Astrocyte of the spinal cord (primary cell): Measurements from ENCODE around the gene FAM149A.
A peak's percentile ranks its signal among the peaks of the same experiment; 100 is the strongest.

ENCODE experiments used
- DNase-seq: peaks from one replicate; pipeline ENCODE4 v3.0.0; 2011; ENCODE audit warnings: low read depth, low spot score
- H3K4me3 ChIP-seq: 2 replicates; pipeline ENCODE4 v1.5.1; 2011; ENCODE audit warnings: low read depth, mild to moderate bottlenecking, low read length, moderate library complexity
- CTCF ChIP-seq: IDR thresholded peaks from 2 replicates; pipeline ENCODE4 v1.5.1; 2012; ENCODE audit warnings: low read depth, mild to moderate bottlenecking, low read length, inconsistent platforms
- in situ Hi-C: cut with HindIII; loops from 2 replicates; pipeline ENCODE4 v1.10.0; 2017; ENCODE audit warnings: low sequenced_read_pairs

FAM149A gene

GRCh38 chr4:186193851-186194250 lies 89.3 kb downstream of the FAM149A start:
- in situ Hi-C loops = no loop called here
- TF ChIP-seq CTCF = no peak
- no peak overlapping the region for H3K4me3 ChIP-seq

GRCh38 chr4:186196063-186196462 lies 91.6 kb downstream of the FAM149A start:
- in situ Hi-C loops = no loop called here
- H3K4me3 ChIP-seq = no peak overlapping the region
- TF ChIP-seq CTCF = no peak
- no peak for DNase-seq

More at GRCh38 chr4:186193851-186194250, 89.3 kb downstream of the FAM149A start:
- no peak for DNase-seq

GRCh38 chr4:186200516-186200915 lies 96.0 kb downstream of the FAM149A start:
- no peak for TF ChIP-seq CTCF
- no peak for DNase-seq
- H3K4me3 ChIP-seq = no peak overlapping the region
- in situ Hi-C loops = no loop called here

- in situ Hi-C loops = no loop called here
- TF ChIP-seq CTCF = no peak
- no peak overlapping the region for H3K4me3 ChIP-seq
- DNase-seq = no peak
Observed at GRCh38 chr4:186201010-186201409, 96.5 kb downstream of the FAM149A start.

GRCh38 chr4:186201535-186202230 lies 97.2 kb downstream of the FAM149A start:
- TF ChIP-seq CTCF = peak; percentile 55
- H3K4me3 ChIP-seq = no peak overlapping the region
- in situ Hi-C loops = no loop called here
- no peak for DNase-seq

GRCh38 chr4:186202490-186203140 lies 98.1 kb downstream of the FAM149A start:
- in situ Hi-C loops = no loop called here

More at GRCh38 chr4:186202490-186203140, 98.1 kb downstream of the FAM149A start:
- H3K4me3 ChIP-seq = no peak overlapping the region
- no peak for TF ChIP-seq CTCF
- DNase-seq = no peak
